HG03097 (cell line): Measurements from ENCODE around the gene MAP4K3.
"Not testable (repeated sequence)": the region's sequence is repeated elsewhere in the genome, so short reads cannot be mapped to it uniquely, and the experiment has no call there.

Source experiments
- ATAC-seq: cut with Tn5 transposase; IDR thresholded peaks from one replicate; pipeline ENCODE4 v1.9.1; 2021; ENCODE audit not compliant: unreplicated experiment, low FRiP score

Gene MAP4K3

GRCh38 chr2:39252888-39253518, 184.1 kb downstream of the MAP4K3 start:
- no peak for ATAC-seq

DNA sequence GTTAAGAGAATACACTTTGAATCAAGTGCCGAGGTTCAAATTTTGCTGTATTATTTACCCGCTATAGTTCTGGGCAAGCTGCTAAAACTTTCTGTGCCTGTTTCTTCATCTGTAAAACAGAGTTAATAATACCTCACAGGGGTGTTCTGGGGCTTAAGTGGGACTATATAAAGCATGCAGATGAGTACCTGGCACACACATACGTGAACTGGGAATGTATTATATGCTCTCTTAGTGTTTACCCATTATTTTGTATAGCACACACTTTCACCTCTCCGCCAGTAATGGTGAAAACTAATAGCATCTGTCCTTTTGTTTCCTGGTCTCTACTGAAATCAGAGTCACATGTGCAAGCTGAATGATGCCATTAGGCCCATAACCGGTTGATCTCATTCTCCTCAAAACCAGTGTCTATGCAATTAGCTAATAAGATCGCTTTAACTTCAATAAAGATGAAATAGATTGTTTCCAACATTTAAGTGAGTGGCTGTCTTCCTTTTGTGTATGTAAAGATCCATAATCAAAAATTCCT, 189.5 kb downstream of the MAP4K3 start:
- no peak for ATAC-seq

DNA sequence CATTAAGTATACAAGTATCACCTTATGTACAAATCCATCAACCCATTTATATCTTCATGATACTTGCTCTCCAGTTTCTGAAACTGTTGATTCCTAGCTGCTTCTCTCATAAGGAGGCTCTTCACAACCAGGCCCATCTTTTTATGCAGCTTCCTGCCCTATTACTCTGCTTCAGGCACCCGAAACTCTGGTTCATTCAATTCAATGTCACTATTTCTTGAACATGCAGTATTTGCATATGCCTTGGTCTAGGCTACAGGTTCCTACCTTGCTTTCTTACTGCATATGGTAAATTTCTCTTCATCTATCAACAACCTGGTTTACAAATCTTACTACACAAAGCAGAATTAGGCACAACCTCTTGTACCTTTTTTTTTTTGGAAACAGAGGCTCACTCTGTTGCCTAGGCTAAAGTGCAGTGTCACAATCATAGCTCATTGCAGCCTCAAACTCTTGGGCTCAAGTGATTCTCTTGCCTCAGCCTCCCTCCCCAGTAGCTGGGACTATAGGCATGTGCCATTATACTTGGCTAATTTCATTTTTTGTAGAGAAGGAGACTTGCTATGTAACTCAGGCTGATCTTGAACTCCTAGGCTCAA, 190.6 kb downstream of the MAP4K3 start:
- no peak for ATAC-seq

DNA sequence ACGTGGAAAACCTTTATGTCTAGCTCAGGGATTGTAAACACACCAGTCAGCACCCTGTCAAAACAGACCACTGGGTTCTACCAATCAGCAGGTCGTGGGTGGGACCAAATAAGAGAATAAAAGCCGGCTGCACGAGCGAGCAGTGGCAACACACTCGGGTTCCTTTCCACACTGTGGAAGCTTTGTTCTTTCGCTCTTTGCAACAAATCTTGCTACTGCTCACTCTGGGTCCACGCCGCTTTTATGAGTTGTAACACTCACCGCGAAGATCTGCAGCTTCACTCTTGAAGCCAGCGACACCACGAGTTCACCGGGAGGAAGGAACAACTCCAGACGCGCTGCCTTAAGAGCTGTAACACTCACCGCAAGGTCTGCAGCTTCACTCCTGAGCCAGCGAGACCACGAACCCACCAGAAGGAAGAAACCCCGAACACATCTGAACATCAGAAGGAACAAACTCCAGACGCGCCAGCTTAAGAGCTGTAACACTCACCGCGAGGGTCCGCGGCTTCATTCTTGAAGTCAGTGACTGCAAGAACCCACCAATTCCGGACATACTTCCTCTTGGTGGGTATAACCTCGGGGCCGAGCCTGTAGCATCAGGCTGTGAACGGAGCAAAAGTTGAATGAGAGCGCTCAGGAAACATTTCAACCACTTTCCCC, 192.0 kb downstream of the MAP4K3 start:
- ATAC-seq = not testable (repeated sequence)

GRCh38 chr2:39244241-39244862, 192.7 kb downstream of the MAP4K3 start:
- not testable (repeated sequence) for ATAC-seq

DNA sequence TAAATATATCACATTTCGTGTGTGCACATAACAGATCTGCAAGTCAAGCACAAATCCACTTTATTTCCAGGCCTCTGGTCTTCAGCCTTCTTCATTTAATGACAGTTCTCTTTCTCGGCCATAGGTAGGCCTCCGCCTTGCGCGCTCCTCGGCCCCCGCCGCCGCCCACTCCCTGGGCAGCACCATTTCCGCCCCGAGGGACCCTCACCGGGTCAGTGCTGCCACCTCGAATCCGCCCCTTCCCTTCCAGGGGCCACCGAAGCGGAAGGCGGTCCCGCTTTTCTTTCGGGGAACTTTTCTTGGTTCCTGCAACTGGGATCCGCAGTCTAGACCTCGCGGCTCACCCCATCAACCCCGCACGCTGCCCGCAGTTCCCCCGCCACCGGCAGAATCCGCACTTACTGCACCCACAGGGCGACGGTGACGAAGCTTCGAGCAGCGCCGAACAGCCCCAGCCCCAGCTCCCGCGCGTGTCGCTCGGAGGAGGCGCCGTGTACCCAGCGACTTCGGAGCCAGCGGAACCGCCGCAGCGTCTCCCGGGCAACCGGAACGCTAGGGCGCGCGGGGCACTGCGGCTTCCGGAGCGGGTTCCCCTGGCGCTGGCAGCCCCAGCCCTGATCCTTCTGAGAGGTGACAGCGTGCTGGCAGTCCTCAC, 193.5 kb downstream of the MAP4K3 start, which contains the start of gene CDKL4:
CDKL4 (minus strand) TSS at position 502 of the 655 bp plus-strand sequence.
- ATAC-seq = no peak

DNA sequence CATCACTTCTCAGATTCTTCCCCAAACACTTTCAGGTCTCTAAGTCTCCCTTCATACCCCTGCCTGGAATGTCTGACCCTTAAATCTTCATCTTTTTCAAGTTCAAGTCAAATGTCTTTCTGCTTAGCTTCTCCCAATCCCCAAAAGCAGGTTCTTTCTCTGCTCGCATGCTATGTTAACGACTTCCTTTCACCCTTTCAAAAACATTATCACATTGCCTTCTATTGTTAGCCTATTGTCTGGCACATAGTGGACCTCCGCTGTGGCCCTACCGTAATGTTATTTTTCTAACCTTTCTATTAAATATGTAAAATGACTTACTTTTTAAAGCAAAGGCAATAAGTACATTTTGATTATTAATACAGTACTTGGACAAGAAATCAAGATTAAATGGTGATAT, 195.5 kb downstream of the MAP4K3 start:
- ATAC-seq = no peak

DNA sequence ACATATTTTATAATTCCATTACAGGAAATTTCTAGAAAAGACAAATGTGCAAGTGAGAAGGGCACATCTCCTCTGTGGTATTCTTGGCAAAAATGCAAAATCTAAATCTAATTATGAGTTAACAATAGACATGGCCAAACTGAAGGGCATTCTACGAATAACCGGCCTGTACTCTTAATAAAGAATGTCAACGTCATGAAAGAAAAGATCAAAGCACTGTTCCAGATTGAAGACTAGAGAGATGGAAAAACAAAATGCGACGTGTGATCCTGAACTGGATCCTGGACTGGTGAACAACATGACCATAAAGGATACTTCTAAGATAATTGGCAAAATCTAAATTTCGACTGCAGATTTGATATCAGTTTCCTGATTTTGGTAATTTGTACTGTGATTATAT, 196.3 kb downstream of the MAP4K3 start:
- ATAC-seq = no peak

GRCh38 chr2:39234754-39235153, 202.3 kb downstream of the MAP4K3 start:
- ATAC-seq = no peak

DNA sequence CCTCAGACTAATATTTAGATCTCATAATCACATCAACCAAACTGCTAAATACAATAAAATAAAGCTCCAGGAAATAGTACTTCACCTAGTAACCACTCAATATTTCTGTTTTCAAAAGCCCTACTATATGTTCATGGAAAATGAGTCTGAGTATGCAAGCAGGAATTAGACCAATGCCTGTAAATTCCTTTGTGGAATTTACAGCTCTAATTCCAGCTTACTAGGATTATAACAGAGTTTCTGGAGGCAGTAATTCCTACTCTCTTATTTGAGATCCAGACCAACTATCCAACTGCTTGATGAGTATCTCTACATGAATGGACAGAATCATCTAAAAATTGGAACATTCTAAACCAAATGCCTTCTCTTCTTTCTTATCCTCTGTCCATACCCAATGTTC, 204.9 kb downstream of the MAP4K3 start:
- ATAC-seq = no peak

- no peak for ATAC-seq
Observed at GRCh38 chr2:39228413-39229209, 208.5 kb downstream of the MAP4K3 start.

- ATAC-seq = peak; percentile 78
Observed at GRCh38 chr2:39227628-39228412, 209.3 kb downstream of the MAP4K3 start.

DNA sequence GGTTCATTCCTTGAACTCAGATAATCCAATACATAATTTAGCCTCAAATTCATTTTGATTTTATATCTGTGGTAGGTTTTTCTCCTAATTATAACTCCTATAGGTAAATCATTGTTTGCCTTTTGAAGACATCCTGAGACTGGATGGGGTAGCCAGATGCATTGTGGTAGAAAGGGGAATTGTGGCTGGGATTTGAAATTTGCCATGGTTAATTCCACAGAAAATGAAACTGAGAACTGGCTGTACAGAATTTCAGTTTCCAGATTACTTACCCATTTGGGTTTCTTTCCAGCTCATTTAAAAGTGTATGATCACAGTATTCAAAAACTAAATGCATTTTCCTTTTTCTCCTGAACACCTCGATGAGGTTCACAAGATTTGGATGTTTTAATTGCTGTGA, 211.5 kb downstream of the MAP4K3 start:
- ATAC-seq = no peak

GRCh38 chr2:39223909-39224308, 213.2 kb downstream of the MAP4K3 start:
- no peak for ATAC-seq

GRCh38 chr2:39221459-39221858, 215.6 kb downstream of the MAP4K3 start:
- no peak for ATAC-seq

DNA sequence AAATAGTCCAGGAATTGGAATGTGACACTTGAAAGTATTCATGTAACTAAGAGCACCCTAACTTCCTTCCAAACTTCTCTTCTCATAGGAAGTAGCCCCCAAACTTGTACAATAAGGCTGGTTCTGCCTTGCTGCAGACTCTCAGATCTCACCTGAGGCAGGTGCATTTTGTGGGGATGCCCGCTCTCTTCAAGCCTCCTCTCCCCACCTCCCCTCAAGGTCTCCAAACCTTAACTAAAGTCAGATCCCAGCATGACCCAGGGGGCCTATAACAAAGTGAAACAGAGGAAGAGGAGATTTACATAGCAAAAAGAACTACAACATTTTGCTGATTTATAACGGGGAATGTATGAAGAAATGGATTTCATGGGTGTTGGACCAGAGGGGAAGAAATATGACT, 216.9 kb downstream of the MAP4K3 start:
- no peak for ATAC-seq

DNA sequence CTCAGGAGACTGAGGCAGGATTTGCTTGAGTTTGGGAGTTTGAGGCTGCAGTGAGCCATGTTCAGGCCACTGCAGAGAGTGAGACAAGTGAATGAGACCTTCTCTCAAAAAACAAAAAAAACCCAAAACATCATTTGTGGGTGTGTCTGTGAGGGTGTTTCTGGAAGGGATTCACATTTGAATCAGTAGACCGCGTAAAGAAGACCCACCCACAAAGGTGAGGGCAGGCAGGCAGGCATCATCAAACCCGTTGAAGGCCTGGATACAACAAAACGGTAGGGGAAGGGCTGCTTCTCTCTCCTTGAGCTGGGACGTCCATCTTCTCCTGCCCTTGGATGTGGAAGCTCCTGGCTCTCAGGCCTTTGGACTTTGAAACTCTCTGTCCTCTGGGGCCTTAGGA, 218.7 kb downstream of the MAP4K3 start:
- no peak for ATAC-seq

GRCh38 chr2:39217192-39217550, 219.9 kb downstream of the MAP4K3 start:
- ATAC-seq = peak; percentile 37
